ENCODE results near the gene MSI2.

Gene MSI2

DNA sequence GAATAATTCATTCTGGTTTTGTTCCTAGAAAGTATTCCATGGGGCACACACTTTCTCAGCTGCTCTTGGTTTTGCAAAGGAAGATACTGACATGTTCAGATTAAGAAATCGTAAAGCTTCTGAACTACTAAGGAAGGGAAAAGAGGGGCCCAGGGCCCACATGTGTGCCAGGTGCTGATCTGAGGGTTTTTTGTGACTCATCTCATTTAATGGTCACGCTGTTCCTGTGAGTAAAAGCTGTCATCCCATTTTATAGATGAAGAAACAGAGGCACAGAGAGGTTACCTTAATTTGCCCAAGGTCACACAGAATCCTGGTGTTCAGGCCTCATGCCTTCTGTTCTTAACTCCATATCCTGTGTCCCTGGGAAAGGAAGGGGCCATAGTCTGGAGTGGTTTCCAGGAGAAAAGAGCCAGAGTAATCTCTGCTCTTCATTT, 113.2 kb downstream of the MSI2 start:
- DNase-seq (ENCODE audit: low read depth), result peak; percentile 21

DNA sequence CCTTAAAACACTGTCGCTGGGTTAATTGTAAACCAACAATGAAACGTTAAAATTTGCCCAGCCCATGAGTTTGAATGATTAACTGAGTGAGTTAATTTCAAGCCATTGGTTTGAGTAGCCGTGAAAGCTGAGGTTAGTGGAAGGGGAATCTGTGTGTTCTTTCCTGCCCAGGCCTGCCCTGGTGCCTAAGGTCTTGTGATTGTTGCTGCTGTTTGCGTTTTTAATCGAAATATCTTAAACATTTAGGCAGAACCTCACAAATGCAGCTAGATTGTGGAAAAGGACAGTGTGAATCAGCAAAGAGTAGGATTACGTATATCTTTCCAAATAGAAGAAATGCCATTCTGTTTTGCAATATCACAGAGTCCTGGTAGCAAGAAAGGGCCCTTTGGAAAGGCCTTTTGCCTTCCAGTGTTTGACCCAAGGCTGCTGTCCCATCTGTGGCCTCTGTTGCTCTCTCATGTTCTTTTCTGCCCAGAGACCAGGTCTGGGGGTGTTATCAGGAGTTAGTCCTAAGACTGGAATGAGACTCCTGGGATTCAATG, 113.8 kb downstream of the MSI2 start:
- peak; percentile 82 for DNase-seq (ENCODE audit: low read depth)

DNA sequence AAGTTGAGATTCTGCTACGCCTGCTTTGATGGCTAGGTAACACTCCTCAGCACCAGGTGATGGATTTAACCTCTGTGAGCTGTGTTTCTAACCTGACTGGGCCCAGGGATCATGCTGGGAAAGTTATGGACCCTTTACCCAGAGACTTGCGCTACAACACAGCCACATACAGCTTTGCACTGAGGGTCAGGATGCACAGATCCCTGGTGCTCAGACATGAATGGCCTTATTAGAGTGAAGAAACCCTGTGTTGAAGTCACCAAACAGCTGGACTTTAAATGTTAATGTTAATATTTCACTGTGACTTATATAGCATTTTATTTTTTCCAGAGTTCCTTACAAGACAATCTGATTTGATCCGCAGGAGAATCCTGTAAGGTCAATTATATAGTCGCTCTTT, 114.3 kb downstream of the MSI2 start:
- DNase-seq (ENCODE audit: low read depth), result no peak

DNA sequence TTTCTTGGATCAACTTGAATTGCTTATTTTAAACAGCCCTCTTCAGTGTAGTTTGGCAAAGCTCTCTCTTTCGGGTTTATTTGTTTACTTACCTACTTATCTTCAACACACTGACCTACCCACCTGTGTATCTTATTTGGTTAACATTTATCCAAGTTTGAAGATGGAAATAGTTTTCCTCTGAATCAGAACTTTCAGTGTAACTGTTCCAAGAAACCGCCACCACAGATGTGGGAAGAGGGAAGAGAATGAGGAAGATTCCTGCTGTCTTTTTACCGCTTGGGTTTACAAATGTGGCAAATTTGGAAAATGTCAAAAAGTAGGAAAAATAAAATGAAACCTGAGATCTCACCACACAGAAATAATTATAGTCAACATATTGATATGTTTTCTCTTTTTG, 115.8 kb downstream of the MSI2 start:
- peak; percentile 57 for DNase-seq (ENCODE audit: low read depth)

DNA sequence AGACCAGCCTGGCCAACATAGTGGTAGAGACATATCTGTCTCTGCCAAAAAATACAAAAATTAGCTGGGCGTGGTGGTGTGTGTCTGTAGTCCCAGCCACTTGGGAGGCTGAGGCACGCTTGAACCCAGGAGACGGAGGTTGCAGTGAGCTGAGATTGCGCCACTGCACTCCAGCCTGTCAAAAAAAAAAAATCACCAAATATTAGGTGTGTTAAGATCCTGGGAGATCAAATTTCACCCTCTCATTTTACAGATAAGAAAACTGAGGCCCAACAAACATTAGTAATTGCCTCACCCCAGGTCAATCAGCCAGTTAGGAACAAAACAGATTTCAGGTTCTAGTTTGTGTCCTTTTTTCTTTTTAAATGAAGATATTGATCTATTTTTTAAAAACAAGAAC, 116.7 kb downstream of the MSI2 start:
- DNase-seq (ENCODE audit: low read depth), result no peak

DNA sequence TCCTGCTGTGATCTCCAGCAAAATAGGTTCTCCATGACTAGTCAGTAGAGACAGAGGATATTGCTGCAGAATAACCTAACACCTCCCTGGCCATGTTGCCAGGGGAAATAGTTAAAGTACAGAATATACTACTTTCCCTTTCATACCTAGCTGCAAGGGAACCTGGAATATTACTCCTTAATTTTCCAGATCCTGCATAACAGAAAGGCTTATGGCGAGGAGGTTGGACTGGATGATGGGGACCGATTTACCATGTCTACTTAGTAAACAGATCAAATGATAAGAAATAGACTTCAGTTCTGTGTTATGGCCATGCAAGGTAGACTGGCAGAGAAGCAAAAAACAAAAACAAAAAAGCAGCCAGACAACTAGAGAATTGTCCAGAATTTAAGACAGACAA, 117.4 kb downstream of the MSI2 start:
- no peak for DNase-seq (ENCODE audit: low read depth)

DNA sequence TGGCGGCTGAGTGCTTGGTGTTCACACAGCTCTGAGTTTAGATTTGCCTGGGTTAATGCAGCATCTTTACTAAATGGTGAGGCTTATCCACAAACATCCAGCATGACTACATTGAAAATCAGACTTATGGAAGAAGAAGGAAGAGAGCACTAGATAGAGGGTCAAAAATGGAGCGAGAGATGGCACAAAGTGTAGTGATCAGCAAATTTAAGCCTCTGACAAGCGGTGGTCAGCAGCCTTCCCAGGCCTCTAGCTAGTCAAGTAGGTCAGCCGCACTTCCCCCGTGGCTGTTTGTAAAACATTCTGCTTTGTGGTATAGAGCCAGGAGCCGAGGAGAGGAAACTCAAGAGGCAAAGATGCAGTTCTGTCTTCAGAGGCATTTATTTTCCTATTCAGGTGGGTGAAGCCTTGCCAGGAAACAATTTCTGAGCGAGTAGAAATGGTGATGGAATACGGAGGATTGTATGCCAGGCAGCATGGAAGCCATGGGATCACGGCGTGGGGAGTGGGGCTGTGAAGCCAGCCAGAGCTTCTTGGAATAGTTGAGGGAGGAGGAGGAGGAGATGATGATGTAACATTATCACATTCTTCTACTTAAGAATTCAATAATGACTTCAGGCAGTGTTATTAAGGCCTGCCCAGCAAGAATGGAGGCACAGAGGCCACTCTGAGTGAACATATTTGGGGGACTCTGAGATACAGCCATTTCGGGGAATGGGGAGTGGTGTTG, 118.9 kb downstream of the MSI2 start:
- peak; percentile 19 for DNase-seq (ENCODE audit: low read depth)

DNA sequence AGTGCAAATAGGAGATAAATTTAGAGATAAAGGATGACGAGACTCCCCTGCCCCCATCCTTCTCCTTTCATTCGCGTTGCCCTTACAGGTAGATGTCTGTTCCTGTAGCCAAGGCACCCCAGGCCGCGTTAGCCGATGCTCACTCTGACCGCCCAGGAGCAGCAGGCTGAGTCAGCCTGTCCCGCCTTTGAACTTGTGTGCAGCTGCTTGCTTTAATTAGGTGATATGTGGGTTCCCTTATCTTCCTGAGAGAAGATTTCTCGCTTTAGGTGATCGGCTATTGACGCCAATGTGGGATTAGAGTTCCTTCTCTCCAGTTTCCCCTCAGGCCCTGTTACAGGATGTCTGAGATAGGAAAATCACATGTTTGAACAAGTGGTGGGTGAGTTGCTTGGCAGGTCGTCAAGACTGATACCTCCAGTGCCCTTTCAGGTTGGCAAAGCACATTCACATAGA, 119.5 kb downstream of the MSI2 start:
- no peak for DNase-seq (ENCODE audit: low read depth)

DNA sequence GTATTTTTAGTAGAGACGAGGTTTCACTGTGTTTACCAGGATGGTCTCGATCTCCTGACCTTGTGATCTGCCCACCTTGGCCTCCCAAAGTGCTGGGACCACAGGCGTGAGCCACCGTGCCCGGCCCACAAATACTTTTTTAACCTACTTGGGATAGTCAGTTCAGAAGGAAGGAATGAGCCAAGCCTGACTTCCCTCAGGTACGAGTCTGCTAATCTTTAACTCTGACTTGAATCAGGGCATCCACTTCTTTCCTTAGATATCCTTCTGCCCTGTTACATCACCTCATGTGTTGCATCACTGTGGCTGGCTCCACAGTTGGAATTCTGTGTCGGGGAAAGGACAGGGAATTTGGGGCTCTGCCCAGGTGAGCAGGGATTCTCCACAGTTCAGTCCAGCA, 120.8 kb downstream of the MSI2 start:
- no peak for DNase-seq (ENCODE audit: low read depth)

DNA sequence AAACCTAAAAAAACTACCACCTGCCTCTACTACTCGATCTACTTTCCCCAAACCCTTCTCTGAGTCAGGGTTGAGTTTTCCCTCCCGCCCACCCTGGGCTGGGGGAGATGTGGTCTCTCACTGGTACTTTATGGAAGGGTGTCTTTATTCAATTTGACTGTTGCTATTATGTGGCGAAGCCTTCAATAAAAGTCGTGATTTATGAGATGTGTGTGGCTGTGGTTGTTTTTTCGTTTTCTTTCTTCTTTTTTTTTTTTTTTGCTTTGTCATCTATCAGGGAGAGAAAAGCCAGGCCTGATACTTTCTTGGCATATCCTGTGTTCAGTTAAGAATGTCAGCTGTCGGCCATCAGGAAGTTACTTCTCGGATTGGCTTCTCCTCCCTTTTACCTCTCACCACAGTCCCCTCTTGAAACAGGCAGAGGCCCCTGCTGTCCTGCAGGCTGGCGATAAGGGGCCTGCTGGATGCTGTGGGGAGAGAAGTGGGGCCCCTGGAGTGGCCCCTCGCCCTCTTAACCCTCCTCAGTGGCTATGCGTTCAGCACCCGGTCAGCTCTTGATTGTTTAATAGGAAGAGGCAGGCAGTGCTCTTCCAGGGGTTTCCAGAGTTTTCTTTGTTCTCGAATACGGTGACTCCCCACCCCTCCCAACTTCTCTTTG, 123.0 kb downstream of the MSI2 start:
- DNase-seq (ENCODE audit: low read depth), result no peak

DNA sequence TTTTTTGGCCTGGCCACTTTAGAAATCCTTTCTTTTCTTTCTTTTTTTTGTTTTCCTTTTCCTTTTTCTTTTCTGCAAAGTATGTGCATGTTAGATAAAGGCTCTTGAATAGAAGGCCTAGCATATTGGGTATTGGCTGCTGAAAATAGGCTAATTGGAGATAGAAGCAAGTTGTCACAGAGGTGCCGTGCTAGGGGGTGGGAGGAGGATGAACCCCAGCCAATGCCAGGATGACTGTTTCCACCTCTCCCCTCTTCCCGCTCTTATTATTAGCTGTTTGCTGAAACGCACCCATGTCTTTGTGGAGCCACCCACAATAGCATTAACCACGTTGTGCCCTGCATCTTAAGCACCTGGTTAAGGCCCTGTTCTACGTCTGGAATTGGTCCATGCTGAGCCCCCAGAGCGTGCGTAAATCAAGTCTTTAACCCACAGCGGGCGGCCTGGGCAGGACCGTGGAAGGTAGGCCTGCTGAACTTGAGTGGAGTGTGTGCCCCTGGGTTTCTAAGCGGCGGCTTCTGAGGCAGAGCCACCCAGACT, 123.6 kb downstream of the MSI2 start:
- DNase-seq (ENCODE audit: low read depth), result no peak

DNA sequence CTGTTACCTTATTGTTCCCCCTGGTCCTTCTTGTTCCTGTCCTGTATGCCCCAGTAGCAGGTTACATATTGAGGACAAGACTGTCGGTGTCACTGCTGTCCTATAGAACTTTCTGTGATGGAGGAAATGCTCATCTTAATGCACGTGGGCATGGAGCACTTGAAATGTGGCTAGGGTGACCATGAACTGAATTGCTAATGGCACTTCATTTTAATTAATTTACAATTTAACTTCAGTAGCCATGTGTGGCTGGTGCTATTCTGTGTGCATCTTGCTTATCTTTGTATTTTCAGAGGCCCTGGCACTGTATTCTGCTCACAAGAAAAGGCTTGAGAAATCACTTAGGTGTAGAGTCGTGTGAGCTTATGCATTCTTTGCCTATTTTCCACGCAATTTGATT, 125.2 kb downstream of the MSI2 start:
- DNase-seq (ENCODE audit: low read depth), result no peak

DNA sequence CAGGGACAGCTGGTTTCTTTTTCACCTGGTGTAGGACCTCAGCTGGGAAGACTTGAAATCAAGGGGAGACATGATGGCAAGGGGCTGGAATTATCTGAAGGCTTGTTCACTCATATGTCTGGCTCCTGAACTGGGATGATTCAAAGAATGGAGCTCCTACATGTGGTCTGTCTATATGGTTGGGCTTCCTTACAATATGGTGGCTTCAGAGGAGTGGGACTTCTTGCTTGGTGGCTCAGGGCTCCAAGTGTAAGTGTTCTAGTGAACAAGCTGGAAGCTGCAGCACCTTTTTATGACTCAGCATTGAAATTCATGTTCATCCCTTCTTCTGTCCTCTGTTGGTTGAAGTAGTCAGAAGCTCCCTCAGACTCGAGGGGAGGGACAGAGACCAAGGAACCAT, 127.9 kb downstream of the MSI2 start:
- DNase-seq (ENCODE audit: low read depth), result no peak

DNA sequence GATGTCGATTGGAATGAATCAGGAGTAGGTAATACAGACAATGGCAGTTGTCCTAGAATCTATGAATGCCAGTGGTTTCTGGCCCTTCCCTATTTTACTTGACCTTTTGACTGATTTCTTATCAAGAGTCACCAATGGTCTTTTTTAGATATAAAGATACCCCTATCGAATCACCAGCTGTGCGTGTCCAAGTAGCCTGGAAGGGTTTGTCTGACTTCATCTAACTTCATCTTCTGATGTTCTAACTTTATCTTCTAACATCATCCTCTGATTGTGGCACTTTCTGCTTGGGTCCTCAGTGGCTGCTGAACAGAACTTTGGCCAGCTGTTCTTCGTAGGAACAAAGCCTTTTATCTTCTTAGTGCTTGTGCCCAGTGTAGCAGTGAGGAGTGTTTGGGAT, 129.7 kb downstream of the MSI2 start:
- no peak for DNase-seq (ENCODE audit: low read depth)

DNA sequence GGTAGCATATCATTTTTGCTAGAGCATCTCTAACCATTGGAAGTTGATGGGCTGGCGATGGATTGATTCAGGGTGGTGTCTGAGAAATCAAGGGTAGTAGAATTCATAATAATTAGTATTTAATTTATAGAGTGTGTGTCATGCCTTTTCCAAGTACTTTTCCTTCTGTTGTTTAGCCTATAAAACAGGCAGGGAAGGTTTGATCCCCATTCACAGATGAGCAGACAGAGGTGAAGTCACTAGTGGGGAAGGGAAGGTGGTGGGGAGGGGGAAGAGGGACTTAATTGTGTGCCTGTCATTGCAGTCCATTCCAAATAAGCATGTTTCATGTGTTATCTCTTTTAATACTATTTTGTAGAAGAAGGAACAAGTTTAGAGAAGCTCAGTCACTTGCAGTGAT, 131.3 kb downstream of the MSI2 start:
- DNase-seq (ENCODE audit: low read depth), result no peak

DNA sequence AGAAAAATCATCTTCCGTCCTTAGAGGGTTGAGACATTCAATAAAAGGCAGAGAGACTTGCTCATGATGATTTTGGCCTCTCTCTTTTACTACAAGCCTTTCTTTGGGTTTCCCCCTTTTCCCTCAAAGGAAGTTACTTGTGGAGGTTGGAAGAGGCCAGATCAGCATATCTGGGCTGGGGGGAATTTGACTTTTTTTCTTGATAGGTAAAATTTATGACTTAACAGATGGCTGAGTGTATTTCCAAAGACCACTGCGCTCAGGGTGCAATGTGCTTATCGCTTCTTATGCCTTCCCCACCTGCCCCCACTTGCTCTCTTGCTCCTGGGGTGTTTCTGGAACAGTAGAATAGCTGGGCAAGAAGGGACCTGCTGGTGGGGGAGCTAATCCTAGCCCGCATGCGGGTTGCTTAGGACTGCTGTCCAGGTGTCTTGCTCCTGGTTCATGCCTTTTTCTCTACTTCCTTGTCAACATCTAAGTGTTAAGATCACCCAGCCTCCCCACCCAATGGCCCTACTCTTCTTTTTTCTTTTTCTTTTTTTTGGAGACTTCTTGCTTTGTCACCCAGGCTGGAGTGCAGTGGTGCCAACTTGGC, 131.9 kb downstream of the MSI2 start:
- DNase-seq (ENCODE audit: low read depth), result no peak

DNA sequence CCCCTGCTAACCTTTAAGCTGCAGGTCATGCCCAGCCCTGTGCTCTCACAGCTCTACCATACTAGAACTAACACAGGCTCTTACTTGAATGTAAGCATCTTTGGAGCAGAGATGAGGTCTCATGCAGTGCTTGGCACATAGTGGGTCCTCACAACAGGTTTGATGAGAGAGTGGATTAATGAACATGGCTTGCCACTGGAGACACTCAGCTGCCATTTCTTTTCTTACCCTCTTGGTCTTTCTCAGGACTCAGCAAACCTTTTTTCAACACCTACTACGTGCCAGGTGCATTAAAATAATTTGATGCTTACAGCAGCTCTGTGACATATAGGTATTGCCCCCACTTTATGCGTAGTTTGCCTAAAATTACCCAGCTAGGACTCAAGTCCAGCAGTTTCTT, 133.2 kb downstream of the MSI2 start:
- no peak for DNase-seq (ENCODE audit: low read depth)

DNA sequence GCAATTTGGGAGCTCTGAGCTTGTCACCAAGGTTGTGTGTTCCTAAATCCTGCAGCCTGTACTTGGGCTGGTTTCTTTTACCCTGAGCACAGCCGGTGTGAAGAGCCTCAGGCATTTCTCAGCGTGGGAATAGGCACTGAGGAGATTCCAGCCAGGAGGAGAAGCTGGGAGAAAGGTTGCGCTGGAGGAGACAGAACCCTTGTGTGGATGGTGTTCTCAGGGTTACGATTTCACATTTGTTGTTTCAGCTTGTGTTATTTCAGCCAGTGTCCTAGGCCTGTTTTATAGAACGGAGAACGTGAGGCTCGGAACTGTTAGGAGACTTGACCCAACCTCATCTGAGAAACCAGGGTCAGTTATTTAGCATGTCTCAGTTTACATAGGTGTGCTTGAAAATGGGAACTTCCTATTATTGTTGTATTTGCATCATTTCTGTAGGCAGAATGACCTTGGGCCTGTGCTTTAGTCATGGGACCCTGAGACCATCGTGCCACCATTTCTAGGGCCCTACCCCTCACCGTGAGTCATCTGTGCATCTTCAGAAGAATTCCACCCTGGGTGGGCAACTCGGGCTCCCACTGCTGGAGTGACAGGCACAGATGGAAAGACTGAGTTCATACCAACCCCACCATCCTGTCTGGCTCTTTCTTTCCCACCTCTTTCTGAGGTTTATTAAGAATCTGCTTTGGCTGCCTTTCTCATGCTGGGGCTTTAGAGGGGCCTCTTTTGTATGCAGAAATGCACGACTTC, 134.9 kb downstream of the MSI2 start:
- no peak for DNase-seq (ENCODE audit: low read depth)

DNA sequence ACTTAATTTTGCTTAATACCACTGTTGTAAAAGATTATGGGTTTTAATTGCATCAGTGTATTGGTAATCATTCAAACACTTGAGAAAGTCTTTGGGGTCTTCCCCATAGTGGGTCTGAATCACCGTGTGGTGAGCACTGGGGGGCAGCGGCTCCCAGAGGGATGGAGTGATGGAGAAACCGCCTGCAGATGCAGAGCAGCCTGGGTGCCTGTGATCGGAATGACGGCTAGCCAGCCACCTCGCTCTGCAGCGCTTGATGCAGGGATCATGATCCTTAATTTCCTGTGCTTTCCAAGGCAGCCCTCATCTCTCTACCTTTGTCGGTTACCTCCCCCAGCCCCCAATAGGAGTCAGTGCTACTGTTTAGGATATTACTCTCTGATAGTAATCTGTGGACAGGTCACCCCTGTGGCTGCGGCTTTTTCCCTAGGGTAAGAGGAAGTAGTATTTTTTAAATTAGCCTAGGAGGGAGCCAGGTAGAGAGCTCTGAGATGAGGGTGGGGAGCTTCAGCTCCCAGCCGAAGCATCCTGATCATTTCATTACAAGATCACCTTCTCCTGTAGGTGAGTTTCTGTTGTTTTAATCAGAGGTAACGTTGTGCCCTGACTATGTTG, 135.6 kb downstream of the MSI2 start:
- no peak for DNase-seq (ENCODE audit: low read depth)

DNA sequence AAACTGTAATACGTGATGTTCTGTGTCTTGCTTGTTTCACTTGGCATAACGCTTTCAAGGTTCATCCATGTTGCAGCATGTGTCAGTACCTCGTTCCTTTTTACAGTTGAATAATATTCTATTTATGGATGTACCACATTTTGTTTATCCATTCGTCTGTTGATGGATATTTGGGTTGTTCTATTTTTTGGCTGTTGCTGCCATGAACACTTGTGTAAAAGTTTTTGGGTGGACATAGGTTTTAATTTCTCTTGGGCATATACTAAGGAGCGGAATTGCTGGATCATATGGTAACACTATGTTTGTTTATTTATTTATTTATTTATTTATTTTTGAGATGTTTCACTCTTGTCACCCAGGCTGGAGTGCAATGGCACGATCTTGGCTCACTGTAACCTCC, 137.0 kb downstream of the MSI2 start:
- no peak for DNase-seq (ENCODE audit: low read depth)

DNA sequence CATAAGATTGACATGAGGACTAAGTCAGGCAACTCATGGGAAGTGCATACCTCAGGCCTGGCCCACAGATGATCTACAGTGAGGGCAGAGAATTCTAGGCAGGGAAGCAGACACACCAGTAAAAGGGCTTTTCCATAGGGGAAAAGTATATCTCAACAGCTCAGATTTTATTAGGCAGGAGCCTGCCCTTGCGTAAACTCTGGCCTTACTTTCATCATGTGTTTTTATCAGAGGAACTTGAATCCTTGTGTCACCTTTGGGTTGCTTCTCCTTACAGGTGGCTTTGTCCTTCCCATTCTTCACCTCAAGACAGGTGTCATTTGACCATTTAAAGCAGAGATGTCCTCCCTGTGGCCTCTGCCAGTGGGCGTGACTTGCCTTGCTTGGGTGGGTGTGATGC, 138.1 kb downstream of the MSI2 start:
- no peak for DNase-seq (ENCODE audit: low read depth)
